GM15510 (cell line): ENCODE measurements around the gene TIMP1.

Source experiments
- POLR2A ChIP-seq: IDR thresholded peaks from 3 replicates; pipeline ENCODE4 v1.6.1; 2011; ENCODE audit warnings: borderline replicate concordance; ENCODE audit not compliant: insufficient read length; ENCODE audit errors: extremely low read depth

TIMP1 gene

DNA sequence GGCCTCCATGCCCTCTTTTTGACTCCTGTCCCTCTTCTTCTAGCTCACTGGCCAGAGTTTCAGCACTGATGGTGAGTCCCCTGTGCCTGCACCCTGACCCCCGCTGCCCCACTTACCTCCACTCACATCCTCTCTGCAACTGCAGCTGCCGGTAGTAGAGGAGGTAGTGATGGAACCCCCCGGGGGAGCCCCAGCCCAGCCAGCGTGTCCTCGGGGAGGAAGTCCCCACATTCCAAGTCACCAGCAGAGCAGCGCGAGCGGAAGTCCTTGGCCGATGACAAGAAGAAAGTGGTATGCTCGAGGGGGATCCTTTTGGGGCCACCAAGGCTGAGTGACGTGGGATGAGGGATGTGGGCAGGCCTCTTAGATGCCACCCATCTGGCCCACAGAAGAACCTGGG is 15.4 kb upstream of the TIMP1 start:
- TF ChIP-seq POLR2A, result no peak

DNA sequence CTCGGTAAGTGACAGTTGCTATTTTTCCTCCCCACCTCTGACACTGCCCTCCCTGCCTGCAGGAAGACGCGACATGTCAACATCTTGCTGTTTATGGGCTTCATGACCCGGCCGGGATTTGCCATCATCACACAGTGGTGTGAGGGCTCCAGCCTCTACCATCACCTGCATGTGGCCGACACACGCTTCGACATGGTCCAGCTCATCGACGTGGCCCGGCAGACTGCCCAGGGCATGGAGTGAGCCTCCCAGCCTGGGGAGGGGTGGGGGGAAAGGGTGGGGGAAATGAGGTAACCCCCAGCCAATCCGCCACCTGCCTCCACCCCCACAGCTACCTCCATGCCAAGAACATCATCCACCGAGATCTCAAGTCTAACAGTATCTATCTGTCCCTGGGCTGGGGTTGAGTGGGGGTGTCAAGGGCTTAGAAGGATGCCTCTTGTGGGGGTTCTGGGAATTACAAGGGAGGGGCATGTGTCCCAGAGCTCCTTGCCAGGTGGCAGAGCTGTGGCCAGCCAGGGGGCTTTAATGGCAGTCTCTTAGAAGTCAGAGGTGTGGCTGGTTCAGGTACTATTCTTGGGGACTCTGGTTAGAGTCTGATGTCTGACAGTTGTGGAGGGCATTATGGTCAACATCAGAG is 13.5 kb upstream of the TIMP1 start:
- no peak for TF ChIP-seq POLR2A

DNA sequence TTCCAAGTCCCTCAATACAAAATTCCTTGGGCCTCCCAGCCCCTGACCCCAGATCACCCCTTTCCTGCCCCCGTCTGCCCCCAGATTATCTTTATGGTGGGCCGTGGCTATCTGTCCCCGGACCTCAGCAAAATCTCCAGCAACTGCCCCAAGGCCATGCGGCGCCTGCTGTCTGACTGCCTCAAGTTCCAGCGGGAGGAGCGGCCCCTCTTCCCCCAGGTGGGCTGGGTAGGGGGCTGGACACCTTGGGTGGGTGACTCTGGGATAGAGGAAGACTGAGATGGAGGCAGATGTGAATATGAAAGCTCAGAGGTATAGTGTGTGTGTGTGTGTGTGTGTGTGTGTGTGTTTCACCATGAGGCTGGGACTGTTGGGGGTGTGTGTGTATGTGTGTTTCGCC is 11.4 kb upstream of the TIMP1 start:
- no peak for TF ChIP-seq POLR2A

DNA sequence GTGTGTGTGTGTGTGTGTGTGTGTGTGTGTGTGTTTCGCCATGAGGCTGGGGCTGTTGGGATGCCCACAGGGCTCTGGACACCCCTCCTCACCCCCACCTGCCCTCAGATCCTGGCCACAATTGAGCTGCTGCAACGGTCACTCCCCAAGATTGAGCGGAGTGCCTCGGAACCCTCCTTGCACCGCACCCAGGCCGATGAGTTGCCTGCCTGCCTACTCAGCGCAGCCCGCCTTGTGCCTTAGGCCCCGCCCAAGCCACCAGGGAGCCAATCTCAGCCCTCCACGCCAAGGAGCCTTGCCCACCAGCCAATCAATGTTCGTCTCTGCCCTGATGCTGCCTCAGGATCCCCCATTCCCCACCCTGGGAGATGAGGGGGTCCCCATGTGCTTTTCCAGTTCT is 11.0 kb upstream of the TIMP1 start:
- TF ChIP-seq POLR2A, result no peak

DNA sequence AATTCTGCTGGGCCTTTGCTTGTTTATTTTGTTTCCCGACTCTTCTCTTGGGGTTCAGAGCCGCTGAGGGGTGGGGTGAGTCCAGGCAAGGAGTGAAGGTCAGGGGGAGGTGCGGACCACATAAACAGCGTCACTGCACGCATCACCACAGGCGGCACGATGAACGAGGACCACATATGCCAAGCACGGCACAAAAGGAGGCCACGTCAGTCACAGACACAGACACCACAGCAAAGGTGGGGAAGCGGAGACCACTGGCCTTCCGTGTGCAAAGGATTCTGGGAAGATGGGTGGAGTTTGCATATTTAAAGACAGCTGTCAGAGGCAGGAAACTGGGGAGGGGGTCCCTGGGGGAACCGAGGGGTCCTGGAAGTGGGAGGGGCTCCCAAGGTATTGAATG is 10.3 kb upstream of the TIMP1 start:
- no peak for TF ChIP-seq POLR2A

DNA sequence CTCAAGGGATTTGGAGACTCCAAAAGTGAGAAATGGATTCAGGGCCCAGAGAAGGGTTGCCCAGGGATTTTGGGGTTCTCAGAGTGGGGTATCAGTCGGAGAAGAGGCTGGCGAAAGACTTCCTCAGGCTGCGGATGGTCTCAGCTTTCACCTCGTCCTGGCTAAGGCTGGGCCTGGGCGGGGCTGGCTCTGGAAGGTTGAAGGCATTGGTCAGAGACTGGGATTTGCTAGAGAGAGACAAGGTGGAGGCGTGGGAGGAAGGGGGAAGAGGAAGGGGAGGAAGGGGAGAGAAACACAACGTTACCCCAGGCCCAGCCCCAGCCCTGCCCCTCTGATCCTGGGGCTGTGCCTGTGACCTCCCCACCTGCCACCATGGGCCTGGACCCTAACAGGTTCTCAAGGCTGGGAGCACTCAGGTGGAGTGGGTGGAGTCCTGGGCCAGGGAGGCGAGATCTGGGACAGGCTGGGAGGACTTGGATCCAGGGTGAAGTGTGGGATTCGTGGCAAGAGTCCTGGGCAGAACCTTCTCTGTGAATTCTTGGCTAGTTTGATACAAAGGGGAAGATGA is 9.4 kb upstream of the TIMP1 start:
- TF ChIP-seq POLR2A, result no peak

DNA sequence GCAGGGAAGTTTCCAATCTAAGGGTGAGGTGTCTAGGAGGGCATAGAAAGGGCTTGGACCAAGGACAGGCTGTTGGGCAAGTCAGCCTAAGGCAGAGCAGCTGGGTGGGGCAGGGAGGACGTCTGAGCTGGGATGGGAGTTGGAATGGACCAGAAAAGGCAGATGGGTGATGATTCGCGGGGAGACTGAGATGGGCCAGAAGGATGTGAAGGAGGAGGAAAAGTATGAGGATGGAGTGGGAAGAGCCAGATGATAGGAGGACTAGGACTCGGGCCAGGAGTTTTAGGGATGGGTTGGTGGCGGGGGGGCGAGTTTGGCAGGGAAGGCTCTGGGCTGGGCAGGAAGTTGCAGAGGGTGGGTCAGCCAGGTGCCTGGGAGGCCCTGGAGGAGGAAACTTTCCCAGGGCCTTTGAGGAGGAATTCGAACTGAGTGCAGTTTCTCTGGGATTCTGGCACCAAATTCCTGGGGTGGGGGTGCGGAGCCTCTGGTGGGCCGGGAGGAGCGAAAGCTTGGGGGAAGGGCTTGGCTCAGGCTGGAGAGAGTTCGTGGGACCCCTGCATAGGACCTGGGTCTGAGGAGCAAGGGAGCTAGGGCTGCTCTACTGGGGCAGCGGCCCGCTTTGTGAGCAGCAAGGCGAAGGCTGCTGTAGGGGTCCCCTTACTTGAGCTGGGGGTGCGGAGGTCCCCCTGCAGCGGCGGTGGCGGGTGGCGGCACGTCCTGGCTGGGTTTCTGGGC is 8.7 kb upstream of the TIMP1 start:
- TF ChIP-seq POLR2A, result no peak

DNA sequence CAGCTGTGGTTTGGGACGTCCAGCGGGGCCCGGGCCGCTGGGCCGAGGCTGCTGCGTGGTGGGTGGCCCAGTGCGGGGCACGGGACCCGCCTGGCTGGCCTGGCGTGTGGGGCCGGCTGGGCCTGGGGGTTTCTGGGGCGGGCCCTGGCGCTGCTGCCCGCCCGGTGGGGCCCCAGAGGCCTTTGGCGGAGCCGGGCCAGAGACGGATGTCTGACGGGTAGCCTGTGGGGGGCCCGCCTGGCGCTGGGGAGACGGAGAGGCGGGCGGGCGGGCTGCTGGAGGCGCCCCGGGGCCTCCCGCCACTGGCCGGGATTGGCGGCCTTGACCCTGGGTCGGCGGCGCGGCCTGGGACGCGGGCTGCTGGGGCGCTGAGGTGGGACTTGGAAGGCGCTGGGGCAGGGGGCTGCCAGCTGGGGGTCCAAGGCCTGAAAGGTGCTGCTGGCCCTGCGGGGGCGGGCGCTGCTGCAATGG is 8.1 kb upstream of the TIMP1 start:
- no peak for TF ChIP-seq POLR2A

DNA sequence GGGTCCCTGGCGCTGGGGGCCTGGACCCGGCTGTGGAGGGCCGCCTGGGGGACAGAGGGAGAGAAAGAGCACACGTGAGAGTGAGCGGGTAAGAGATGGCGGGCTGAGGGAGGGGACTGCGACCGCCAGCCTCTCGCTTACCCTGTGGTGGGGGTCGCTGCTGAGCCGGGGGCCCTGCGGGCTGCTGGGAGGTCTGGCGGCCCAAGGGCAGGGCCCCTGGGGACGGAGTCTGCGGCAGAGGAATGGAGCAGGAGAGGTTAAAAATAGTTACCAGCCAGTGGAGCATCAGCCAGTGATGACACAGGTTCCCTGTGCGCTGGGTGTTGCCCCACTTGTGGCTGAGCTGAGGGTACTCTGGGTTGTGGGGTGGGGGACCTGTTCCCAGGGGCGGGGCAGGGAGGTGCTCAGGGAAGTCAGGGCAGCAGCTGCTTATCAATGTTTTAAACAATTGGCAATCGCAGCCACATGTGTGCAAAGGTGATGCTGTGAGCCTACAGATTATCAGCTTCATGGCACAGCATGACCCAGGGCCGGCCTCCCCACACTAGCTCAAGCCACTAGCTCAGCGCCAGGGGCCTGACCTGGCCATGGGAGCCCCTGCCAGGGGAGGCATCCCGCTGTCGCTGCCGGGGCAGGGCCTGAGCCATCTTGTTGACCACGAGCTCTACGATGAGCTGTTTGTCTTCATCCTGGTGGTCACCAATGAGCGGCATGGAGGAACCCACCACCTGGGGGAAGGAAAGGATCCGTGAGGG is 7.5 kb upstream of the TIMP1 start:
- TF ChIP-seq POLR2A, result no peak

DNA sequence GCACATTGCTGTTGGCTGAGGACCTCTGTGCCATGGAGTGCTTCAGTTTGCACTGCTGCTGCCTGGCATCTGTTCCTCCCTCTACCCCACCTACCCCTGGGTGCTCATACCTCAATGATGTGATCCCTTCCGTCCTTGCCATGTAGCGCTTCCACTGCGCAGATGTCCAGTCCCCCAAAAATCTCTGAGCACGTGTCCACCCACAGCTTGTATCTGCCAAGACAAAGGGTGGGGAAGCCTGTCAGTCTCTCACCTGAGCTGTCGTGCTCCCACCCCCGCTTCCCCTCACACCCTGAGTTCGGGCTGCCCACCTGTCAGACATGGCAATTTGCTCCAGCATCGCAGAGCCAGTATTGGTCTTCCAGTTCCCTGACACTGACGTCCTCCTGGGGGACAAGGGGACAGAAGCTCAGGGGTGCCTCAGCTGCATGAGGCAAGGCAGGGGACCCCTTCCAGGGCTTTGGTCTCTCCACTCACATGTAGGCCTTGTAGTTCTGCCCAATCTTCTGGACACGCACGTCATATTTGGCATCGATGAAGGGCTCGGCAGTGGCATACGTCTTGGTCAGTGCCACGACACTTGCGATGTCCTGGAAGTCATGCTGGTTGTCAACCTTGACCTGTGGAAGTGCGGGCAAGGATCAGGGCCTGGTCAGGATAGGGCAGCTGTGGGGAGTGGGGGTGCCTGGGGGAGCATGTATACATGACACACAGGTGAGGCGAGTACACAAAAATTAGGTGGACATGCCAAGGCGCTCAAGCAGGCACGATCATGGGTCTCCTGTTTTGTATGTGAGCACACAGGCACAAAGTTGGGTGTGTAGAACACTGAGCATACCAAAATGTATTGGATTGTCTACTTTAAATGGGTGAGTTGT is 6.0 kb upstream of the TIMP1 start:
- TF ChIP-seq POLR2A, result no peak

DNA sequence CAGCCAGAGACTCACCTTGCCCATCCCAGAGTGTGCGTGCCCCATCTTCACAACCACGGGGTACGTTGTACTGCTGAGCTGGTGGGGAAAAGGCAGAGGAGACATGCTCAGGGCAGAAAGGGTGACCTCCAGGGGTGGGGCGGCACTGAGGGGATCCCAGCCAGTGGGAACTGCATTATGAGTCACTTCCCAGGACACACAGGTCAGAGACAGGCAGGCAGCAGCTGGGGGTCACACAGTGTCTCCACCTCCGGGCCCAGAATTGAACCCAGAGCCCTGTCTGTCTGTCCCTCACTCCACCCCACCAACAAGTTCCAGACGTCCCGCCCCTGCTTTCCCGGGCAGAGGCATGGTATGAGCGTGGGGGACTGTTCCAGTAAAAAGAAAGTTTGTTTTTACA is 4.8 kb upstream of the TIMP1 start:
- no peak for TF ChIP-seq POLR2A

DNA sequence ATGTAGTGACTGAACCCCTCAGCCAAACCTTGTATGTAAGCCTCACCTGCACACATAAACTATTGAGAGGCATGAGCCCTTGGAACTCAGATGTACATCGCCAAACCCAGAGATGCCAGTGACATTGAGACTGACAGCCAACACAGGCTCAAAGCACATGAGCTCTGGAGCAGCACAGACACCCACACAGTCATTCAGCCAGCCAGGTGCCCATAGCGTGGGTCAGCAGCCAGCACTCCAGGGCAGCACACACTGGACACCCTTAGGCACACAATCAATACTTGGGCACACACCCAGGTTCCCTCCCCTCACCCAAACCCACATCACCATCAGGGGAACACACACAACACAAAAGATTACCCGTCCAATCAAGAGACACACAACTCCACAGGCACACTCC is 4.3 kb upstream of the TIMP1 start:
- TF ChIP-seq POLR2A, result no peak

DNA sequence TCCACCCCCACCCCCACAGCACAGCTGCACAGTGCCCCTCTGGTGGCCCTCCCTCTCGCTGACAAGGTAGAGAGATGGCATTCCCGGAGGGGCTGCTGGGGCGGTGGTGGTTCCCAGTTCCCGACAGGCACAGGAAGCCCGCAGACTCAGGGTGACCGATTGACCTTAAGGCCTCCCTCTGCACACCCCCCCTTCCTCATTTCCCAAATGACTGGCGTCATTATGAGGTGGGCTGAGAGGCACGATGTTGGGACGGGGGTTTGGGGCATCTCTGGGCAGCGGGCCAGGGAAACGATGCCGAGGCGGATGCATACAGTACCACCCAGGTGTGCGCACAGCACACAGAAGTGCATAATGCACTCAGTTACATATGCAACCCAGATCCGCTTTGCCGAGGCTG is 3.5 kb upstream of the TIMP1 start:
- TF ChIP-seq POLR2A, result no peak

DNA sequence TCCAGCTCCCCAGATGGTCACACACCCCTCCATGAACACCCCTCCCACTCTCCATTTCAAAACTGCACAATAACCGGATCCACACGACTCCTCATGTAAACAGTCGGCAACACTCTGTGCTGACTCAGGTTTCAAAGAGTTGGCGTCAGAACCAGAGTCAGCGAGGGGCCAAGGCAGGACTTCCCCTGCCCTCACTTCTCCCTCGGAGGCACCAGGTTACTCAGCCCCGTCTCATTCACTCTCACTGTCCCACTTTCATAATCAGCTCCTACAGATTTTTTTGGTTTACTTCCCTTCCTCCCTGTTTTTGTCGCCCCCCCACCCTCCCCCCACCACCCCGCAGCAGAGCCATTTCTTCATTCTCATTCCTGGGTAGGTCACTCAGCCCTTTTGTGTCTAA is 2.7 kb upstream of the TIMP1 start:
- TF ChIP-seq POLR2A, result no peak
